ENCODE data around the gene FIGNL2.
"Not testable (repeated sequence)": the region's sequence is repeated elsewhere in the genome, so short reads cannot be mapped to it uniquely, and the experiment has no call there.

FIGNL2 gene

GRCh38 chr12:51818086-51818485, 30.4 kb downstream of the FIGNL2 start:
- no peak for DNase-seq (ENCODE audit: low read depth in 3 of 3, low spot score in 1 of 3)

GRCh38 chr12:51817027-51817953, 31.2 kb downstream of the FIGNL2 start:
- no peak for DNase-seq (ENCODE audit: low read depth in 3 of 3, low spot score in 1 of 3)

- DNase-seq (ENCODE audit: low read depth in 3 of 3, low spot score in 1 of 3) = no peak
Observed at GRCh38 chr12:51815571-51815970, 32.9 kb downstream of the FIGNL2 start.

GRCh38 chr12:51814311-51815088, 34.0 kb downstream of the FIGNL2 start:
- DNase-seq (ENCODE audit: low read depth in 3 of 3, low spot score in 1 of 3) = peak in 1 of 3 donors; percentile 54

- DNase-seq (ENCODE audit: low read depth in 3 of 3, low spot score in 1 of 3) = no peak
Observed at GRCh38 chr12:51813931-51814310, 34.6 kb downstream of the FIGNL2 start.

GRCh38 chr12:51812871-51813270, 35.6 kb downstream of the FIGNL2 start:
- DNase-seq (ENCODE audit: low read depth in 3 of 3, low spot score in 1 of 3) = no peak

GRCh38 chr12:51811203-51812202, 37.0 kb downstream of the FIGNL2 start:
- DNase-seq (ENCODE audit: low read depth in 3 of 3, low spot score in 1 of 3) = no peak

- DNase-seq (ENCODE audit: low read depth in 3 of 3, low spot score in 1 of 3) = no peak
Observed at GRCh38 chr12:51809193-51809592, 39.3 kb downstream of the FIGNL2 start.

- DNase-seq (ENCODE audit: low read depth in 3 of 3, low spot score in 1 of 3) = no peak
Observed at GRCh38 chr12:51806896-51807295, 41.6 kb downstream of the FIGNL2 start.

GRCh38 chr12:51801027-51801426, 47.5 kb downstream of the FIGNL2 start:
- no peak for DNase-seq (ENCODE audit: low read depth in 3 of 3, low spot score in 1 of 3)

- no peak for DNase-seq (ENCODE audit: low read depth in 3 of 3, low spot score in 1 of 3)
Observed at GRCh38 chr12:51798501-51798900, 50.0 kb downstream of the FIGNL2 start.

- not testable (repeated sequence) for DNase-seq (ENCODE audit: low read depth in 3 of 3, low spot score in 1 of 3)
Observed at GRCh38 chr12:51798051-51798450, 50.5 kb downstream of the FIGNL2 start.

GRCh38 chr12:51797301-51797700, 51.2 kb downstream of the FIGNL2 start:
- DNase-seq (ENCODE audit: low read depth in 3 of 3, low spot score in 1 of 3) = no peak

- no peak for DNase-seq (ENCODE audit: low read depth in 3 of 3, low spot score in 1 of 3)
Observed at GRCh38 chr12:51793201-51793600, 55.3 kb downstream of the FIGNL2 start.

- DNase-seq (ENCODE audit: low read depth in 3 of 3, low spot score in 1 of 3) = no peak
Observed at GRCh38 chr12:51792417-51792816, 56.1 kb downstream of the FIGNL2 start.

GRCh38 chr12:51788876-51789275, 59.6 kb downstream of the FIGNL2 start:
- no peak for DNase-seq (ENCODE audit: low read depth in 3 of 3, low spot score in 1 of 3)

- DNase-seq (ENCODE audit: low read depth in 3 of 3, low spot score in 1 of 3) = no peak
Observed at GRCh38 chr12:51785906-51786305, 62.6 kb downstream of the FIGNL2 start.

- no peak for DNase-seq (ENCODE audit: low read depth in 3 of 3, low spot score in 1 of 3)
Observed at GRCh38 chr12:51784688-51785087, 63.8 kb downstream of the FIGNL2 start.

- DNase-seq (ENCODE audit: low read depth in 3 of 3, low spot score in 1 of 3) = no peak
Observed at GRCh38 chr12:51779876-51780275, 68.6 kb downstream of the FIGNL2 start.

- DNase-seq (ENCODE audit: low read depth in 3 of 3, low spot score in 1 of 3) = no peak
Observed at GRCh38 chr12:51777973-51778372, 70.5 kb downstream of the FIGNL2 start.

- DNase-seq (ENCODE audit: low read depth in 3 of 3, low spot score in 1 of 3) = no peak
Observed at GRCh38 chr12:51777457-51777856, 71.1 kb downstream of the FIGNL2 start.

Data from stimulated activated CD4-positive, alpha-beta T cell treated with anti-CD3 and anti-CD28 coated beads, TNF-alpha, amount 100 ng/mL, for 1 hour (primary cell).